GM18505 (cell line): Measurements from ENCODE around the gene TAOK2.
"Not testable (repeated sequence)": the region's sequence is repeated elsewhere in the genome, so short reads cannot be mapped to it uniquely, and the experiment has no call there.

ENCODE experiments used
- ATAC-seq: cut with Tn5 transposase; IDR thresholded peaks from one replicate; pipeline ENCODE4 v1.9.1; 2021; ENCODE audit not compliant: unreplicated experiment
- POLR2A ChIP-seq: IDR thresholded peaks from 4 replicates; pipeline ENCODE4 v1.6.1; 2011; ENCODE audit warnings: borderline replicate concordance; ENCODE audit not compliant: insufficient read depth, insufficient read length; ENCODE audit errors: extremely low read depth

Gene TAOK2

DNA sequence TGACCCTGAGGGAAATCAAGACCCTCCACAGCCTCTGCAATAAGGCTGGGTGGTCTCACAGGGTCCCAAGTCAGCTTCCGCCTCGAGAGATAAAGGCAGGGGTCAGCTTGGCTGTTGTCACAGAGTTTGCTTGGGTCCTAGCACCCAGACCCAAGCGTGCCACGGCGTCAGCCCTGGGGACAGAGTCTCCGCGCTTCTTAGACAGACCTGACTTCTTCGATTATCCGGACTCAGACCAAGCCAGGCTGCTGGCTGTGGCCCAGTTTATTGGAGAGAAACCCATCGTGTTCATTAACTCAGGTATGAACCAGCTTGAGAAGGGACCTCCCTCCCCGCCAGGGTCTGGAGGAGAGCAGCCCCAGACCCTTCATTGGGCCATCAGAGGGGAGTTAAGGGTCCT is 49.9 kb downstream of the TAOK2 start:
- no peak for ATAC-seq
- no peak for TF ChIP-seq POLR2A

DNA sequence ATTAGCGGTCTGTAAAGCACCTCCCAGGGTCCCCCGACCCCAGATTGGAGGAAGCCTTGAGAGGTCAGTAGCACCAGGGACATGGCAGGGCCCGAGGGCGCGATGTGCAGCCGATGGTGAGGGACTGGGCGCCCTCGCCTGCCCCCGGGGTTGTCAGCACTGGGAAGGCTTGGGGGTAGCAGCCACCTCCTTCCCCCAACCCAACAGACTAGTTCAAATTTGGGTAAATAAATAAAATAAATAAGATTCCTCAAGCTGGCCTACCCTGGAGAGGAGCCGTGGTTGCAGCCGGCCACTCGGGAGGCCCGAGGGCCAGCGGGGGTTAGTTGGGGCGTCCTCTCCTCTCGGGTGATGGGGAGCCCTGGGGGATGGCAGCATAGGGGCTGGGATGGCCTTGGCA is 50.8 kb downstream of the TAOK2 start:
- TF ChIP-seq POLR2A = no peak
- no peak for ATAC-seq

DNA sequence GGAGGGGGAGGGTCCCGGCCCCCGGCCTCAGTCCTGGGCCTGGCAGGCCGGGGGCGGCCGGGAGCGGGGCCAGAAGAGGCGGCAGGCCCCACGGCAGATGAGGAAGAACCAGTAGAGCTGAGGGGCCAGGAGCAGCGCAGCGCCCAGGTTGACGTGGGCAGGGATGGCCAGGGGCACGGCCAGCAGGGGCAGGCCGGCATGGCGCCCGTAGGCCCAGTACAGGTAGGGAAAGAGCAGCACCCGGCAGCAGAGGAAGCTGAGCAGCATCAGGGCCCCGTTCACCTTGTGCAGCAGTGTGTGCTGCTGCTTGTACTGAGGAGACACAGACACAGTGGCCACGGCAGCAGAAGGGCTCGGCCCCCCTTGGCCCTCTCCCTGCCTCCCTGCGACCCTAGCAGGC is 51.5 kb downstream of the TAOK2 start:
- TF ChIP-seq POLR2A = no peak
- ATAC-seq = no peak

DNA sequence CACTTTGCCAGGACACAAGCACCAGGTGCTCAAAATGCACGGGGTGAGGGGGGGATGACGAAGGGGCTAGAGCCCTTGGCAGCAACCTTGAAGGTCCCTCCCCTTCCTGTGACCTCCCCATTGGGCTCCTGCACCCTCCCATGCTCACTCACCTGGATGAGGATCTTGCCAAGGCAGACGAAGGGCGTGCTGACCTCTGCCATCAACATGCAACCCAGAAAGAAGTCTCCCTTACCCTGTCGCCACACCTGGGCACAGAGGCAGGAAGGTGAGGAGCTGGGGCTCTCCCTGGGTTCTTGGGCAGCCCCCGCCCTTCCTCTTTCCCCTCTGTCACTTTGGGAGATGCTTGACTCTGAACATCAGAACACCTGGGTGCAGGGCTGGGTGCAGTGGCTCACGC is 51.9 kb downstream of the TAOK2 start:
- no peak for TF ChIP-seq POLR2A
- ATAC-seq = no peak

DNA sequence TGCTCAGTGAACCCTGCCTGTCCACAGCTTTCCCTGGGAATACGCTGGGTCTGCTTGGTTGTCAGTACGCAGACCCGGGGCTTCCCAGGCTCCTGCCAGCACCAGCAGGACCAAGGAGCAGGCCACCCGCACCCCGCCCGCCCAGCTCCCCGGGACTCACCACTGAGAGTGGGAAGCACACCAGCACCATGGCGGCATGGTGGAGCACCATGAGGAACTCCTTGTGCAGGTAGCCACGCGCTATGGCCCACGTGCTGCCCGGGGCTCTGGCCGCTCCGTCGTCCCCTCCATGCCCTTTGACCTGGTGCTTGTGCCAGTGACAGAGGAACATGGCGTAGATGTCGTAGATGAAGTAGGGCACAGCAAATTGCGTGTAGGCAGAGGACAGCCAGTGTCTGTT is 52.8 kb downstream of the TAOK2 start:
- no peak for TF ChIP-seq POLR2A
- no peak for ATAC-seq

DNA sequence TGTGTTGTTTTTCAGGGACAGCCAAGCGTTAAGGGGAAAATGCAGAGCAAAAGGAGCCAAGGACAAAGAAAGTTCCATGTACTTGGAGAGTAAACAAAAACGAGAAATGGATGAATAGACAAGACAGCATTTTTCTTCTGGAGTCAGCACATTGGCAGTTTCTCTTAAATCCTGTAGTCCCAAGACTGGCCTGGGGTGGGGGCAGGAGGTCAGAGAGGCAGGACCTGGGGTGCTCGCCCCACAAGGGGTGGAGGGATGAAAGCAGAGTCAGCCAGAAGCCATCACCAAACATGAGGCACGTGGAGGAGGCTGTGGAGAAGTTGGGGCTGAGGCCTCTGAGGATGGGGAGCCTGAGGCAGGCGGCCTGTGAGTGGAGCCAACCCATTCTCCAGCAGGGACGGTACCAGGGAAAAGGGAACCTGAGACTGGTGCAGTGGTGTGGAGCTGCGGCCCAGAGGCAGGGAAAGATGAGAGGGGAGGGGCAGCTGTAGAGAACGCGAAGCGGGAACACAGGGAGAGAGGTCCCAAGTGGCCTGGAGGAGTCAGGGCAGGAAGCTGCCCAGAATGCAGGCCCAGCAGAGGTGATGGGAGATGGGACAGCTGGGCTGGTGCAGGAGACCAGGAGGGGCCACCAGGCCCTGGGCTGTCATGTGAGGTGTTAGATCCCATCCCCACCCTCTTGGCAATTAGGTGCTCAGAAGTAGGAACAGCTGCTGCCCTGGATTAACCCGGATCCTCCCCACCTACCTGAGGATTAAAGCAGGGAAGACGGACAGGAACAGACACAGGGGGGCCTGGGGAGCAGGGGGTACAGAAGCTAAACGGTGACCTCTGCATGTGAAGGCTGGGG is 54.1 kb downstream of the TAOK2 start:
- no peak for TF ChIP-seq POLR2A
- ATAC-seq = no peak

DNA sequence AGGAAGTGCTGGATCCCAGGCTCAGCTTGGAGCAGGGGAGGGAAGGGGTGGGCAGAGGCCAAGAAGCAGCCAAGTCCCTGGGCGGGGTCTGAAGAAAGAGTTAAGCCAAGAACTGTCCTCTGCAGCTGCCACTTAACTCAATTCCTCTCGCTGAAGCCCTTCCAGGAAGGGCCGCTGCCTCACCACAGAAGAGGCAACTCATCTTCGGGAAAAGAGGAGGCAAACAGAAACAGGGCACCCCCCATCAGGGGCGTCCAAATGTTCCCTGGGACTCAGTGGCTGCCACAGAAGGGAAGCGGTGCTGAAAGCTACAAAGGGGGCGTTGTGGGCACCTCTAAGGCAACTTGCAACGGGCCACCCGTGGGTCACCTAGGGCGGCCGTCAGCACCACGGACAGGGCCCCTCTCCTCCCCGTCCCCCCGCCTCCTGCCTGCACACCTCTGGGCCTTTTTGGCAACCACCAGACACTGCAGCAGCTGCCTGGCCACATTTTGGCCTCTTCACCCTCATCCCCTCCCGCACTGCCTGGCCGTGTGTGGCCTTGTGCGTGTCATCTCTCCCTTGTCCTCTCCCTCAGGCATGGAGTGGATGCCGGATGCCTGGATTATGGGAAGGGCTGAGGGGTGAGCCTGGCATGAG is 54.9 kb downstream of the TAOK2 start:
- no peak for TF ChIP-seq POLR2A
- ATAC-seq = no peak

DNA sequence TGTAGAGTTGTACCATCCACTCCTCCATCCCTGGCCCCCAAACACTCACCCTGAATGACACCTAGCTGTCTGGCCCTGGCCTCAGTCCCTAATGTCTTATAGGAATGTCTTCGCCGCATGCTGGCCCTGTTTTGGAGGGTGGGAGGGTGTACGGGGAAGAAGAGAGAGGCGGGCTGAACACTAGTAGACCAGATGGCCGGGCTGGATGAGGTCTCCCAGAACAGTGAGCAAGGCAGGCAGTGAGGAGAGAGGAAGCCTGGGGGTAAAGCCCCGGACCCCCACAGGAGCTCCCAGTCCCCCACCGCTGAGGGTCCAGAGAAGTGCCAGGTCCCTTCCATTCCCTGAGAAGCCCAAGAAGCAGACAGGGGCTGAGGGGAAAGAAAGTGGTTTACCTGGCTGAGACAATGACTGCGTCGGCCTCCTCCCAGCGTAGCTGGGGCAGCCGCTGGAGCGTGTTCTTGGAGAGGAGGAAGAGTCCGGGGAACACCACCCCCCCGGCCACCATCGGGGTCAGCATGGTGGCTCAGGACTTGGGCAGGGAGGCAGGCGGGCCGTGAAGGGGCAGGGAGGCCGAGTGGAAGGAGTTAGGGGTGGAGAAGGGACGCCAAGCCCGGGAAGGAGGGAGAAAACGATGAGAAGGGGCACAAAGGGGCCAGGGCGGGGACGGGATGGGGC is 56.5 kb downstream of the TAOK2 start:
- no peak for ATAC-seq
- TF ChIP-seq POLR2A = no peak

DNA sequence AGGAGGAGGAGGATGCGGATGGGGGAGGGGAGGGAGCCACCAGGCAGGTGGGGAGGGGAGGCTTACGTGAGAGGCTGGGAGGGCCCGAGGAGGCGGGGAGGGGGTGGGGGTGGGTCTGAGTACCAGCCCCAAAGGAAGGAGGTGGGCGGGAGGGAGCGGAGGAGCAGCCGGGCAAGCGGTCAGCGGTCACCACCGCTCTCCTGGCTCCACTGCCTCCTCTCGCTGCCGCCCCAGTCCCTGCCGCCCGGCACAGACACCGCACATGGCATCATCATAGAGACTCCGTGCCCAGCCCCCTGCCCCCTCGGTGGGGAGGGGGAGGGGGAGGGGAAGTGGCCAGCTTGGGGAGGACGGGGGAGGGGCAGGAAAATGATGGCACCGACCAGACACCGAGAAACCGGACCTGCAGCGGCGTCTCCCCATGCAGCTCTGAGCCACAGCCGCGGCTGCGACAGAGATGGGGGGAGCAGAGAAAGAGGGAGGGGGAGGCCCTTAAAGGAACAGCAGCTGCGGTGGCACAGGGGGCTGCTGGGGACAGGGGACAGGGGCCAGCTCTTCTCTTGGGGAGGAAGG is 57.3 kb downstream of the TAOK2 start, which contains the start of gene TLCD3B:
Gene TLCD3B, minus strand, starts transcription at position 431 of the 573 bp plus-strand sequence. CDS start 744 bp downstream, outside the sequence.
- ATAC-seq = no peak
- TF ChIP-seq POLR2A = no peak

DNA sequence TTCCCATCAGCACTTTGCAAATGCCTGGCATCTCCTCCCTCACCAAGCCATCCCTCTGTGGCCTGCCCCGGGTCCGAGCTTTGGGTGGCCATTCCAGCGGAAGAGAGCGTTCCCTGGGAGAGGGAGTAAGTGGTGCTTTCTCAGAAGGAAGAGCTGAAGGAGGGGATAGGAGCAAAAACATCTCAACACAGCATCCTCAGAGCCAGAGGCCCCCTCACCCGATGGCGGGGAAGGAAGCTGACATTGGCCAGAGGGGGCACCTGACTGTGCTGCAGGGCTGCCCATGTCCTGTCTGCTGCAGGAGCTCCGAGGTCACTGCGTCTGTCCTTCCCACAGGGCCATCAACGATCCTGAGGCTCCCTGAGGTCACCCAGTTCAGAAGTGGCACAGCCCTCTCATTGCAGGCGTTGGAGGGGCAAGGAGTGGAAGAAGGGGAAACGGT is 57.8 kb downstream of the TAOK2 start:
- no peak for ATAC-seq
- TF ChIP-seq POLR2A = no peak

DNA sequence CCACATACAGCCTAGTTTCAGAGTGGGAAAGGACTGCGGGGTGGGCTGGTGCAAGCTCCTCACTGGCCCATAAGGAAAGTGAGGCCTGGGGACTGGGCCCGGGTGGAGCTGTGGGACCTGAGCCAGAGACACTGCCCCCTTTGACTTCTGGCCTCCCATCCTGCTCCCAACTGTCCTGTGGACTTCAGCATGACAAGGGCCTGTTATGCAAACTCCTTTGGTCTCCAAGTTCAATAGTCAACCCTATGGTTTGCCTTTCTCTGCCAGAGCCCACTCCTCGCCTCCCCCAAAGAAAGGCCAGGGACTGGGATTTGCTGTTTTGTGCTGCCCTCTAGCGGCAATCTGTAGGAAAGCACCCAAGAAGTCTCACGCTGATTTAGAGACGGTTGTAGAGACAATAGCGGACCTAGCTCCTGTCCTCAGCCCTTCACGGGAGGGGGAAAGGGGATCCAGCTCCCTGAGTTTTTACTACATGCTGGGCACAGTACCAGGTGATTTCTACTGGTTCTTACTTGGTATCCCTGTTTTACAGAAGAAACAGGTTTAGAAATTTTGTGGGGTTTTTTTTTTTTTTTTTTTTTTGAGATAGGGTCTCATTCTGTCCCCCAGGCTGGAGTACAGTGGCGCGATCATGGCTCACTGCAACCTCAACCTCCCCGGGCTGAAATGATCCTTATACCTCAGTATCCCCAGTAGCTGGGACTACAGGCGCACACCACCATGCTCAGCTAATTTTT is 58.6 kb downstream of the TAOK2 start:
- ATAC-seq = no peak
- TF ChIP-seq POLR2A = no peak

DNA sequence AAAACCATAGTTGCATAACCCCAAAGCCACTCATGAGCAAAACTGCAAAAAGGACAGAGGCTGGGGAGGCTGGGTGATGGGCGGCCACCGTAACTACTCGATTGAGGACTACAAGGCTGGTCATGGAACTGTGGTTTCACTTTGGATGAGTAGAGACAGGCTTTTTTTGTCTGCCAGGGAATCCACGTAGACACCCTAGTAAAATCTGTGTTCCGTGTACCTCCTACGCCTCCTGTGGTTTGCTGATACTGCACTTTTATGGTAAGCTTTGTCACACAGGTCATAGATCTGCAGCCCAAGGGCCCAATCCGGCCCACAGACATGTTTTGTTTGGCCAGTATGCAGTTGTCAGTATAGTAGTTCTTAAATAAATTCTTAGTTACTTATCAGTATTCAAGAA is 59.6 kb downstream of the TAOK2 start:
- no peak for ATAC-seq
- TF ChIP-seq POLR2A = no peak

DNA sequence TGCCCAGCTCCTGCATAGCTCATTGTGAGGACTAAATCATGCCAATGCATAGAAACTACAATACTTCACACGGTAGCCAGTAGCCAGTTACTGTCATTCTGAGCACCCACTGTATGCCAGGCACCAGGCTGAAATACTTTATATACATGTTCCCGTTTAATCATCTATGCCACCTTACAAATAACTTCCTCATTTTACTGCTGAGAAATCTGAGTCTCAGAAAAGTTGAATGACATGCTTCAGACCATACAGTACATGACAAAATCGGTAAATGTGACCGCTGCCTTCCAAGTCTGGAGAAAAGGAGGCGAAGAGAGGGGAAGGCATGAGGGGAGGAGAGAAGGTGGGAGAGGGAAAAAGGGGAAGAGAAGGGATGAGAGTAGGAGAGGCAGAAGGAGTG is 66.6 kb downstream of the TAOK2 start:
- no peak for ATAC-seq
- TF ChIP-seq POLR2A = no peak

DNA sequence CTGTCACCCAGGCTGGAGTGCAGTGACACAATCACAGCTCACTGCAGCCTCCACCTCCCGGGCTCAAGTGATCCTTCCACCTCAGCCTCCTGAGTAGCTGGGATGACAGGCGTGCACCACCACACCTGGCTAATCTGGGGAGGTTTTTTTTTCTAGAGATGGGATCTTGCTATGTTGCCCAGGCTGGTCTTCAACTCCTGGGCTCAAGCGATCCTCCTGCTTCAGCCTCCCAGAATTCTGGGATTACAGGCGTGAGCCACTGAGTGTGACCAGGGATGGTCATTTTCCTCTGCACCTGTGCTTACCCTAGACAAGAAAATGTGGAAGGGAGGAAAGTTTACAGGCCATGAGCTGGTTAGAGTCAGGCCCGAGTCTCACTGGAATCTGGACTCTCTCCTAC is 67.0 kb downstream of the TAOK2 start:
- not testable (repeated sequence) for ATAC-seq

DNA sequence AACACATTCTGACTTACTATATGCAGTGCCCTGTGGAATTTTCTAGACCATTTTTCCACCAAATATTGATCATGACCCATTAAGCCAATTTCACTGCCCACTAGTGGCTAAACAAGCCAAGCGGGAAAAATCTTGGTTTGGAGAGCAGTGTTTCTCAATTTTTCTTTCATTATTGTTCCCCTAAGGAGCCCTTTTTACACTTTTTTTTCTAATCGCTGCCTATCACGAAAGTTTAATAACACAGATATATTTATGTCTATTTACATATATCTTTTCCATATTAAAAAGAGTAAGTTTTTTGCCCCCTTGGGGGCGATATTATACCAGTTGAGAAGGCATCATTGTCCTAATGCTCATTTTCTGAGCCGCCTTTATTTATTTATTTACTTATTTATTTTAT is 68.2 kb downstream of the TAOK2 start:
- no peak for ATAC-seq
- TF ChIP-seq POLR2A = no peak
